HepG2 (cell line): ENCODE measurements around the gene UCN.

Experiments
- CEBPB ChIP-seq: IDR thresholded peaks from 2 replicates; pipeline ENCODE4 v1.6.1; 2011; ENCODE audit warnings: low read depth, low read length, improper control_type of control experiment, borderline replicate concordance
- FOSL1 ChIP-seq: sonication (generic); formaldehyde crosslinking; IDR thresholded peaks from 2 replicates; pipeline ENCODE4 v1.9.0; 2021; ENCODE audit warnings: missing genetic modification reagents, borderline replicate concordance
- KDM4B ChIP-seq: sonication (generic); formaldehyde crosslinking; IDR thresholded peaks from 2 replicates; pipeline ENCODE4 v1.4.0; 2020; ENCODE audit warnings: missing genetic modification reagents
- PHF8 ChIP-seq: sonication (generic); formaldehyde crosslinking; IDR thresholded peaks from 2 replicates; pipeline ENCODE4 v1.5.0; 2020; ENCODE audit warnings: missing genetic modification reagents
- ZNF274 ChIP-seq: sonication (generic); formaldehyde crosslinking; IDR thresholded peaks from 2 replicates; pipeline ENCODE4 v1.5.1; 2020; ENCODE audit warnings: mild to moderate bottlenecking, missing genetic modification reagents
- ZZZ3 ChIP-seq: sonication (generic); formaldehyde crosslinking; IDR thresholded peaks from 2 replicates; pipeline ENCODE4 v1.4.0; 2020; ENCODE audit warnings: missing genetic modification reagents, mild to moderate bottlenecking, borderline replicate concordance
- TF ChIP-seq, protein P1 (sequence below): sonication (generic); formaldehyde crosslinking; IDR thresholded peaks from 2 replicates; pipeline ENCODE4 v1.5.0; 2020; ENCODE audit warnings: mild to moderate bottlenecking, missing genetic modification reagents, moderate library complexity
- TF ChIP-seq, protein P2 (sequence below): IDR thresholded peaks from 2 replicates; pipeline ENCODE4 v1.6.1; 2016; ENCODE audit warnings: mild to moderate bottlenecking

DNA sequence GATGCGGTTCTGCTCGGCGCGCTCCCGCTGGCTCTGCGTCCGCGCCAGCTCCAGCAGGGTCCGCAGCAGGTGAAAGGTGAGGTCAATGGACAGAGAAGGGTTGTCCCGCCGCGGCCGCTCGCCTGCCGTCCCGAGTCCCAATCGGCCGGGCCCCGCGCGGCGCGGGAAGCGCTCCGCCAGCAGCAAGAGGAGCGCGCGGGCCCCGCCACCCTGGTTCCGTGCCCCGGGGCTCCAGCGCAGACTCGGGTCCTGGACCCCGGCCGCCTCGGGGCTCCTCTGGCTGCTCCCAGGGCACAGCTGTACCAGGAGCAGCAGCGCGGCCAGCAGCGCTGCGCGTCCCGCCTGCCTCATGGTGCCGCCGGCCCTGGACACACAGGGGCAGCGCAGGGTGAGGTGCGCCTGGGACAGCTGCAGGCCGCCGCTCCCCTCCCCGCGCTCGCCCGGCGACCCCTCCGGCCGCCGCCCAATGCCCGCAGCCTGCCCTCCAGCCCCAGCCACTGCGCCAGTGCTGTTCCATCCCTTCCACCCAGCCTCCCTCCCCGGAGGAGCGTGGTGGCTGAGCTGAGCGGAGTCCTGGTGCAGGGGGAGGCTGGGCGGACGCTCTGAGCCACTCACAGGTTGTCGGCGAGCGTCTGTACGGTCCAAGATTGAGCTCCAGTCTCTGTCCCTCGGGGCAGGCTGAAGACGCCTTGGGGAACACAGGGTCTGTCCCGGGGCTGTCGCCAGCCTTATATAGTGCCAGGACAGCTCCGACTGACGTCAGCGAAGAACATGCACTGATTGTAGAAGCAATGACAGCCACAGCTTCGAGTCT, 493 bp downstream of the UCN start:
- TF ChIP-seq PHF8 (CRISPR knock-in tag) (no peak), ZNF274 (CRISPR knock-in tag) (no peak), FOSL1 (no peak), ZZZ3 (CRISPR knock-in tag) (no peak), KDM4B (CRISPR knock-in tag) (no peak), CEBPB (no peak)
- TF ChIP-seq, protein P1, sequence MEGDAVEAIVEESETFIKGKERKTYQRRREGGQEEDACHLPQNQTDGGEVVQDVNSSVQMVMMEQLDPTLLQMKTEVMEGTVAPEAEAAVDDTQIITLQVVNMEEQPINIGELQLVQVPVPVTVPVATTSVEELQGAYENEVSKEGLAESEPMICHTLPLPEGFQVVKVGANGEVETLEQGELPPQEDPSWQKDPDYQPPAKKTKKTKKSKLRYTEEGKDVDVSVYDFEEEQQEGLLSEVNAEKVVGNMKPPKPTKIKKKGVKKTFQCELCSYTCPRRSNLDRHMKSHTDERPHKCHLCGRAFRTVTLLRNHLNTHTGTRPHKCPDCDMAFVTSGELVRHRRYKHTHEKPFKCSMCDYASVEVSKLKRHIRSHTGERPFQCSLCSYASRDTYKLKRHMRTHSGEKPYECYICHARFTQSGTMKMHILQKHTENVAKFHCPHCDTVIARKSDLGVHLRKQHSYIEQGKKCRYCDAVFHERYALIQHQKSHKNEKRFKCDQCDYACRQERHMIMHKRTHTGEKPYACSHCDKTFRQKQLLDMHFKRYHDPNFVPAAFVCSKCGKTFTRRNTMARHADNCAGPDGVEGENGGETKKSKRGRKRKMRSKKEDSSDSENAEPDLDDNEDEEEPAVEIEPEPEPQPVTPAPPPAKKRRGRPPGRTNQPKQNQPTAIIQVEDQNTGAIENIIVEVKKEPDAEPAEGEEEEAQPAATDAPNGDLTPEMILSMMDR (CRISPR knock-in tag) = no peak
- TF ChIP-seq, protein P2, sequence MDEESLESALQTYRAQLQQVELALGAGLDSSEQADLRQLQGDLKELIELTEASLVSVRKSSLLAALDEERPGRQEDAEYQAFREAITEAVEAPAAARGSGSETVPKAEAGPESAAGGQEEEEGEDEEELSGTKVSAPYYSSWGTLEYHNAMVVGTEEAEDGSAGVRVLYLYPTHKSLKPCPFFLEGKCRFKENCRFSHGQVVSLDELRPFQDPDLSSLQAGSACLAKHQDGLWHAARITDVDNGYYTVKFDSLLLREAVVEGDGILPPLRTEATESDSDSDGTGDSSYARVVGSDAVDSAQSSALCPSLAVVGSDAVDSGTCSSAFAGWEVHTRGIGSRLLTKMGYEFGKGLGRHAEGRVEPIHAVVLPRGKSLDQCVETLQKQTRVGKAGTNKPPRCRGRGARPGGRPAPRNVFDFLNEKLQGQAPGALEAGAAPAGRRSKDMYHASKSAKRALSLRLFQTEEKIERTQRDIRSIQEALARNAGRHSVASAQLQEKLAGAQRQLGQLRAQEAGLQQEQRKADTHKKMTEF (CRISPR knock-in tag) = no peak
